SH-SY5Y (cell line): Measurements from ENCODE around the gene BPIFB3.

Experiments used
- GATA2 ChIP-seq: IDR thresholded peaks from 2 replicates; pipeline ENCODE4 v1.6.1; 2011; ENCODE audit warnings: mild to moderate bottlenecking, low read depth, low read length
- GATA3 ChIP-seq: IDR thresholded peaks from 2 replicates; pipeline ENCODE4 v1.6.1; 2011; ENCODE audit warnings: low read depth, mild to moderate bottlenecking, low read length, moderate library complexity

DNA sequence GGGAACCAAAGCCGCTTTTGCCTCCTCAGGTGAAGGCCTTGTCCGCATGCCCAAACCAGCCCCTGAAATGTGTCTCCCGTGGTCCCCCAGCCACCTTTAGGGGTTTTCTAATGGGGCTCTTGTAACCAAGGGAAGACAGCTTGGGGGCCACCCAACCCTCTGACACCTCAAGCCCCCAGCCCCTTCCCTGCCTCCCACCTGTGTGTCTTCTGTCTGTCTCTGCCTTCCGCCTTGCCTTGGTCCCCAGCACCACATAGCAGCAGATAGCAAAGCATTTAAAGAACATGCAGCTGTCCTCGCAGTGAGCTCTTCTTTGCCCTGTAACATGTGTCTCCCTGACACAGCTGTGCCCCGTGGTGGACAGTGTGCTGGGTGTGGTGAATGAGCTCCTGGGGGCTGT lies 9.6 kb downstream of the BPIFB3 start:
- TF ChIP-seq GATA3: no peak
- no peak for TF ChIP-seq GATA2
